ENCODE data around the gene COL28A1. TPM values are rescaled to one million over a fixed set of nuclear protein-coding genes. Genes with fewer than 3 reads are reported as not detected.

Gene COL28A1
- polyA plus RNA-seq (2012; ENCODE audit: low read depth, missing spikeins) = not detected

DNA sequence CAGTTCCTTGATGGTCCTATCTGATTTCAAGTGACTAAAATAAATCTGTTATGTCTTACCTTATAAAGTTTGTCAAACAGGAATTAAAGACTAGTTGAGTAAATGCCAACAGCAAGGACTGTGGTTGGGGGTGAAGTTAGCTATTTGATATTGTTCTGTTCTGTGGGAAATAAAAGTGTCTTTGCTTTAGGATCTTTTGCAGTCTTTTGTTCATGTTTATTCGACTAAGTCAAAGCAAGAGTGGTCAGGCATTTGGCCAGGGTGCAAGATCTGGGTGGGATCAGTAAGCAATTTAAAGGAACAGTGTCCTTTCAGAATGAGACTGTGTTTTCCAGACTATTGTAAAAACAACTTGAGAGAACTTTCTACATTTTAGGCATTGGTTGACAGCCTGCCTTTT is at the start of gene COL28A1:
TSS of gene COL28A1 (minus strand) at position 183 of the 400 bp plus-strand sequence. CDS start 2,998 bp downstream, outside the sequence.
- TF ChIP-seq TAF1 (IDR thresholded peaks at IDR 0.05; ENCODE audit: low read depth, low read length) = no peak
- TF ChIP-seq POU2F2 (IDR thresholded peaks at IDR 0.05; ENCODE audit: low read depth, low read length) = no peak
- TF ChIP-seq POLR2AphosphoS5 (IDR thresholded peaks at IDR 0.05; ENCODE audit: low read depth, low read length) = no peak
- no peak for TF ChIP-seq PAX5 (IDR thresholded peaks at IDR 0.05; ENCODE audit: insufficient read depth, low read length, severe bottlenecking)
- no peak for TF ChIP-seq POLR2A (IDR thresholded peaks at IDR 0.05; ENCODE audit: low read depth, low read length)
- no peak for TF ChIP-seq SPI1 (IDR thresholded peaks at IDR 0.05; ENCODE audit: low read depth, low read length)
- DNase-seq (ENCODE audit: insufficient read length, low spot score) = no peak
- no peak for FAIRE-seq

DNA sequence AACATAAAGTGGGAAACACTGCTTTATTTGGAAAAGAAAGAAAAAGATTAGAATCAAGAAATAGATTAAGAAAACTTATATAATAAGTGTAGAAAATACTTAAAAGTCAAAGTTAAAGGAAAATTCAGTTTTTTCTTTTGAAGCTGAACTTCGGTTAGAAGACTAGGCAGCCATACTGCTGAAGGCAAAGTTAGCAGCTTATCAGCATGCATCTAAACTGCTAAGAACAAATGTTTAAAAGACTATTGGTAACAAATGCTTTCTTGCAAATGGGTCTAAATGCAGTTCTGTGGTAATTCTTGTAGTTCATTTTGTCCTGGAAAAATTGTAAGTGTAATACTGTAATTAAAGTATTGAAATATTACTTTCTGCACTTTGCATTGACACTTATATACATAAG is 49.0 kb upstream of the COL28A1 start:
- DNase-seq (ENCODE audit: insufficient read length, low spot score) = no peak
- no peak for FAIRE-seq
- TF ChIP-seq POLR2AphosphoS5 (IDR thresholded peaks at IDR 0.05; ENCODE audit: low read depth, low read length) (no peak), POLR2A (IDR thresholded peaks at IDR 0.05; ENCODE audit: low read depth, low read length) (no peak), PAX5 (IDR thresholded peaks at IDR 0.05; ENCODE audit: insufficient read depth, low read length, severe bottlenecking) (no peak), SPI1 (IDR thresholded peaks at IDR 0.05; ENCODE audit: low read depth, low read length) (no peak), POU2F2 (IDR thresholded peaks at IDR 0.05; ENCODE audit: low read depth, low read length) (no peak)

GRCh38 chr7:7583731-7584130 is 48.1 kb upstream of the COL28A1 start:
- no peak for DNase-seq (ENCODE audit: insufficient read length, low spot score)
- TF ChIP-seq TAF1 (IDR thresholded peaks at IDR 0.05; ENCODE audit: low read depth, low read length) = no peak
- TF ChIP-seq POU2F2 (IDR thresholded peaks at IDR 0.05; ENCODE audit: low read depth, low read length) = no peak
- no peak for TF ChIP-seq SPI1 (IDR thresholded peaks at IDR 0.05; ENCODE audit: low read depth, low read length)
- TF ChIP-seq POLR2A (IDR thresholded peaks at IDR 0.05; ENCODE audit: low read depth, low read length) = no peak
- FAIRE-seq = no peak

GRCh38 chr7:7582596-7582995 is 46.9 kb upstream of the COL28A1 start:
- FAIRE-seq (no peak), DNase-seq (ENCODE audit: insufficient read length, low spot score) (no peak)
- TF ChIP-seq SPI1 (IDR thresholded peaks at IDR 0.05; ENCODE audit: low read depth, low read length) = no peak
- no peak for TF ChIP-seq POLR2AphosphoS5 (IDR thresholded peaks at IDR 0.05; ENCODE audit: low read depth, low read length)
- TF ChIP-seq POU2F2 (IDR thresholded peaks at IDR 0.05; ENCODE audit: low read depth, low read length) = no peak
- TF ChIP-seq TAF1 (IDR thresholded peaks at IDR 0.05; ENCODE audit: low read depth, low read length) = no peak
- no peak for TF ChIP-seq PAX5 (IDR thresholded peaks at IDR 0.05; ENCODE audit: insufficient read depth, low read length, severe bottlenecking)
- no peak for TF ChIP-seq POLR2A (IDR thresholded peaks at IDR 0.05; ENCODE audit: low read depth, low read length)

- TF ChIP-seq SPI1 (IDR thresholded peaks at IDR 0.05; ENCODE audit: low read depth, low read length) (no peak), POLR2A (IDR thresholded peaks at IDR 0.05; ENCODE audit: low read depth, low read length) (no peak), POLR2AphosphoS5 (IDR thresholded peaks at IDR 0.05; ENCODE audit: low read depth, low read length) (no peak), POU2F2 (IDR thresholded peaks at IDR 0.05; ENCODE audit: low read depth, low read length) (no peak), PAX5 (IDR thresholded peaks at IDR 0.05; ENCODE audit: insufficient read depth, low read length, severe bottlenecking) (no peak), TAF1 (IDR thresholded peaks at IDR 0.05; ENCODE audit: low read depth, low read length) (no peak)
- no peak for FAIRE-seq
- no peak for DNase-seq (ENCODE audit: insufficient read length, low spot score)
Measured at GRCh38 chr7:7581531-7582179, 46.0 kb upstream of the COL28A1 start.

GRCh38 chr7:7579638-7580037 is 44.0 kb upstream of the COL28A1 start:
- TF ChIP-seq SPI1 (IDR thresholded peaks at IDR 0.05; ENCODE audit: low read depth, low read length) (no peak), TAF1 (IDR thresholded peaks at IDR 0.05; ENCODE audit: low read depth, low read length) (no peak), PAX5 (IDR thresholded peaks at IDR 0.05; ENCODE audit: insufficient read depth, low read length, severe bottlenecking) (no peak), POU2F2 (IDR thresholded peaks at IDR 0.05; ENCODE audit: low read depth, low read length) (no peak), POLR2AphosphoS5 (IDR thresholded peaks at IDR 0.05; ENCODE audit: low read depth, low read length) (no peak), POLR2A (IDR thresholded peaks at IDR 0.05; ENCODE audit: low read depth, low read length) (no peak)
- no peak for DNase-seq (ENCODE audit: insufficient read length, low spot score)
- FAIRE-seq = no peak

DNA sequence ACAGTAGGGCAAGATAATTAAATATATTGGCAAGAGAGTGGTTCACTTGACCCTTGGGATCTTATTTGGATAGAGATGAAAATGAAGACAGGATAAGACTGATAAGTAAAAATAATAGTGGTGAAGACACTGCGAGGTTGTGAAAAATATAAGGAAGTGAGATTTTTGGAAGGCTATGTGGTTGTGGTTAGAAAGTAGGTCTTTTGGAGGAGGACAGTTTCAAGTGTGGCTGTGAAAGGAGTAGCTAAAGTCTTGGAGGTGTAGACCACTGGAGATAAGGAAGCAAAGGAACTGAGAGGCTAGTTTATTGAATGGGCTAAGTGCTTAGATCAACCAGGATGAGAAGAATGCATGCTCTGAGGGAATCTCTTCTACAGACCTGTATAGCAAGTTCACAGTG is 42.2 kb upstream of the COL28A1 start:
- no peak for DNase-seq (ENCODE audit: insufficient read length, low spot score)
- peak; percentile 93 for TF ChIP-seq SPI1 (IDR thresholded peaks at IDR 0.05; ENCODE audit: low read depth, low read length)
- no peak for TF ChIP-seq TAF1 (IDR thresholded peaks at IDR 0.05; ENCODE audit: low read depth, low read length)
- peak; percentile 72 for FAIRE-seq

DNA sequence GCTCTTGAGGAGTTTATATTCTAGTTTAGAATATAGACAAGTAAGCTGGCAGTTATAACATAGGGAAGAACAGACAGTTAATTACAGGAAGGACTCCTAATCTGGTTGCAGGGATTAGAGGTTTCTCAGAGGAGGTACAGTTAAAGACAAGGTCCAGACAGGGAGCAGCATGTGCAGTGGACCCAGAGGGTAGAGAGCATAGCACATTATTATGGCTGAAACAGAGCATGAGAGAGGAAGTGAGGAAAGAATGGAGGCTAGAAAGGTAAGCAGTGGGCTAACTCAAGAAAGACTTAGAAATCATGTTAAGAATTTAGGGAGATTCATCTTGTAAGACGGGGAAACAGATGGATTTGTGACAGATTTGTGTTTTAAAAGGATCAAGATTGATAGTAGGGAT is 40.7 kb upstream of the COL28A1 start:
- TF ChIP-seq POLR2A (IDR thresholded peaks at IDR 0.05; ENCODE audit: low read depth, low read length) (no peak), SPI1 (IDR thresholded peaks at IDR 0.05; ENCODE audit: low read depth, low read length) (peak; percentile 70)
- DNase-seq (ENCODE audit: insufficient read length, low spot score) = no peak
- FAIRE-seq = peak; percentile 52

- TF ChIP-seq POLR2AphosphoS5 (IDR thresholded peaks at IDR 0.05; ENCODE audit: low read depth, low read length) = no peak
- no peak for TF ChIP-seq SPI1 (IDR thresholded peaks at IDR 0.05; ENCODE audit: low read depth, low read length)
- no peak for TF ChIP-seq POLR2A (IDR thresholded peaks at IDR 0.05; ENCODE audit: low read depth, low read length)
- TF ChIP-seq TAF1 (IDR thresholded peaks at IDR 0.05; ENCODE audit: low read depth, low read length) = no peak
- TF ChIP-seq PAX5 (IDR thresholded peaks at IDR 0.05; ENCODE audit: insufficient read depth, low read length, severe bottlenecking) = no peak
- no peak for TF ChIP-seq POU2F2 (IDR thresholded peaks at IDR 0.05; ENCODE audit: low read depth, low read length)
- DNase-seq (ENCODE audit: insufficient read length, low spot score) (no peak), FAIRE-seq (no peak)
Measured at GRCh38 chr7:7573701-7574100, 38.0 kb upstream of the COL28A1 start.

DNA sequence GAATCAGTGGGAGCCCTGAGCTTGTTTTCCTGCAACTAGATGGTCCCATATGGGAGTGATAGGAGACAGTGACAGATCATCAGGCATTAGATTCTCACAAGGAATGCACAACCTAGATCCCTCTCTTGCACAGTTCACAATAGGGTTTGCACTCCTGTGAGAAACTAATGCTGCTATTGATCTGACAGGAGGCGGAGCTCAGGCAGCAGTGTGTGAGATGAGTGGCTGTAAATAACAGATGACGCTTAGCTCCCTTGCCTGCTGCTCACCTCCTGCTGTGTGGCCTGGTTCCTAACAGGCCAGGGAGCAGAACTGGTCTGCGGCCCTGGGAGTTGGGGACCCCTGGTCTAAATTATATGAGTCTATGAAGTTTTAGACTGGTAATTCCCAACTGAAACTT is 34.9 kb upstream of the COL28A1 start:
- no peak for DNase-seq (ENCODE audit: insufficient read length, low spot score)
- peak; percentile 72 for FAIRE-seq
- TF ChIP-seq POLR2A (IDR thresholded peaks at IDR 0.05; ENCODE audit: low read depth, low read length) (no peak), POU2F2 (IDR thresholded peaks at IDR 0.05; ENCODE audit: low read depth, low read length) (no peak), POLR2AphosphoS5 (IDR thresholded peaks at IDR 0.05; ENCODE audit: low read depth, low read length) (no peak), TAF1 (IDR thresholded peaks at IDR 0.05; ENCODE audit: low read depth, low read length) (no peak), SPI1 (IDR thresholded peaks at IDR 0.05; ENCODE audit: low read depth, low read length) (no peak), PAX5 (IDR thresholded peaks at IDR 0.05; ENCODE audit: insufficient read depth, low read length, severe bottlenecking) (no peak)

All from GM12891 (cell line).